AG04450 (cell line): ENCODE measurements around the gene TMPRSS9. TPM values are rescaled to one million over a fixed set of nuclear protein-coding genes. Genes with fewer than 3 reads are reported as not detected.

Source experiments
- CTCF ChIA-PET: fragments of 300-600, 350-600 bp; formaldehyde crosslinking; extraction: SDS; loops from one replicate; lab custom pipeline; 2022; ENCODE audit warnings: antibody characterized with exemption, inconsistent platforms; lab: Charles Lee
- POLR2A ChIA-PET: fragments of 350-600 bp; formaldehyde crosslinking; extraction: SDS; loops from one replicate; lab custom pipeline; 2021; ENCODE audit warnings: antibody characterized with exemption, inconsistent platforms; lab: Yijun Ruan, JAX
- DNase-seq: peaks from one replicate; pipeline ENCODE4 v3.0.0-alpha.2; 2011; ENCODE audit warnings: low read depth, low spot score
- H3K27ac ChIP-seq: one replicate; pipeline ENCODE4 v1.5.1; 2012; ENCODE audit warnings: low read depth, low read length, control low read depth
- H3K27me3 ChIP-seq: one replicate; pipeline ENCODE4 v1.6.0; 2012; ENCODE audit warnings: low read length; ENCODE audit not compliant: control insufficient read depth, insufficient read depth
- H3K4me3 ChIP-seq: 2 replicates; pipeline ENCODE4 v1.5.1; 2011; ENCODE audit warnings: mild to moderate bottlenecking, low read depth, low read length, control low read depth
- H3K9me3 ChIP-seq: 2 replicates; pipeline ENCODE4 v1.5.1; 2012; ENCODE audit warnings: low read length; ENCODE audit not compliant: control insufficient read depth, insufficient read depth
- polyA plus RNA-seq: library from polyadenylated mRNA; depleted of rRNA; stranded (reverse); fragments of >200 nt; gene quantifications from 2 replicates; pipeline ENCODE4 v1.2.3, GENCODE V29; 2011
- TF ChIP-seq, protein P1 (sequence below): IDR thresholded peaks from 2 replicates; pipeline ENCODE4 v1.5.1; 2011; ENCODE audit warnings: low read depth, low read length, control low read depth, inconsistent platforms

TMPRSS9 gene
- polyA plus RNA-seq, 1 experiment = not detected

DNA sequence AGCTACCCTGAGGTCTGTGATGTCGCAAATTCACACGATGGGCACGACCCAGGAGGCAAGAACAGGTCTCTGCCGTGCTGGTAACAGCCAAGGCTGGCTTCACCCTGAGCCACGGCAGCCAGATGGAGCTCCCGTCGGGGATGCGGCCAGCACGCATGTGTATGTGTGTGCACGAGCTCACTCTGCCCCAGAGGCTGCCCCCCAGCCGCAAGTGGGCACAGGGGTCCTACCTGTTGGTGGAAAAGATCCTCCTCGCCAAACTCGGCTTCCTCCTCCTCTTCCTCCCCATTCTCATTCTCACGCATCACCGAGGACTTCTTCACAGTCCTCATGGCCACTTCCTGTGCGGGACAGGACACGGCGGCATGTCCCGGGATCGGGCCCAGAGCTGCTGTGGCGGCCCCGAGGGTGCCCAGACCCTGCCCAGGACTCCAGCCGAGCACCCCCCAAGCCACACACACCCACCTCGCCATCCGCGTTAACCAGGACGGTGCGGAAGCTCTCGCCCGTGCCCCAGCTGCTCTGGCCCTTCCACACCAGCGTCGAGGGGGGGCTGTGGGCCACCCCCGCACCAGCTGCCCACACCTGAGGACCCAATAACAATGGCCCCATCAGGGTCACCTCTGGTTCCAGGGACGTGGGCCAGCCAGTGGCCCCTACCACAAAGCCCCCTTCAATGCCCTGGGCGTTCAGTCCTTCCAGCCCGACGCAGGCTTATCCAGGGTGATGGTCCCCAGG is 71.4 kb downstream of the TMPRSS9 start:
- TF ChIP-seq, protein P1, sequence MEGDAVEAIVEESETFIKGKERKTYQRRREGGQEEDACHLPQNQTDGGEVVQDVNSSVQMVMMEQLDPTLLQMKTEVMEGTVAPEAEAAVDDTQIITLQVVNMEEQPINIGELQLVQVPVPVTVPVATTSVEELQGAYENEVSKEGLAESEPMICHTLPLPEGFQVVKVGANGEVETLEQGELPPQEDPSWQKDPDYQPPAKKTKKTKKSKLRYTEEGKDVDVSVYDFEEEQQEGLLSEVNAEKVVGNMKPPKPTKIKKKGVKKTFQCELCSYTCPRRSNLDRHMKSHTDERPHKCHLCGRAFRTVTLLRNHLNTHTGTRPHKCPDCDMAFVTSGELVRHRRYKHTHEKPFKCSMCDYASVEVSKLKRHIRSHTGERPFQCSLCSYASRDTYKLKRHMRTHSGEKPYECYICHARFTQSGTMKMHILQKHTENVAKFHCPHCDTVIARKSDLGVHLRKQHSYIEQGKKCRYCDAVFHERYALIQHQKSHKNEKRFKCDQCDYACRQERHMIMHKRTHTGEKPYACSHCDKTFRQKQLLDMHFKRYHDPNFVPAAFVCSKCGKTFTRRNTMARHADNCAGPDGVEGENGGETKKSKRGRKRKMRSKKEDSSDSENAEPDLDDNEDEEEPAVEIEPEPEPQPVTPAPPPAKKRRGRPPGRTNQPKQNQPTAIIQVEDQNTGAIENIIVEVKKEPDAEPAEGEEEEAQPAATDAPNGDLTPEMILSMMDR = no peak
- H3K27ac ChIP-seq = no peak overlapping the region
- H3K4me3 ChIP-seq = no peak overlapping the region
- DNase-seq = no peak
- POLR2A ChIA-PET = interaction anchor here (0.6 to 1.0 kb wide), 2 partner anchors 16 to 45 kb away, joined by 3 read pairs; no protein-coding TSS in a partner anchor
- CTCF ChIA-PET = no interaction called here
- no peaks in the 10 kb centered on the region; the same call in 1 of the 2 replicates for H3K9me3 ChIP-seq
- H3K27me3 ChIP-seq = no peaks in the 10 kb centered on the region

DNA sequence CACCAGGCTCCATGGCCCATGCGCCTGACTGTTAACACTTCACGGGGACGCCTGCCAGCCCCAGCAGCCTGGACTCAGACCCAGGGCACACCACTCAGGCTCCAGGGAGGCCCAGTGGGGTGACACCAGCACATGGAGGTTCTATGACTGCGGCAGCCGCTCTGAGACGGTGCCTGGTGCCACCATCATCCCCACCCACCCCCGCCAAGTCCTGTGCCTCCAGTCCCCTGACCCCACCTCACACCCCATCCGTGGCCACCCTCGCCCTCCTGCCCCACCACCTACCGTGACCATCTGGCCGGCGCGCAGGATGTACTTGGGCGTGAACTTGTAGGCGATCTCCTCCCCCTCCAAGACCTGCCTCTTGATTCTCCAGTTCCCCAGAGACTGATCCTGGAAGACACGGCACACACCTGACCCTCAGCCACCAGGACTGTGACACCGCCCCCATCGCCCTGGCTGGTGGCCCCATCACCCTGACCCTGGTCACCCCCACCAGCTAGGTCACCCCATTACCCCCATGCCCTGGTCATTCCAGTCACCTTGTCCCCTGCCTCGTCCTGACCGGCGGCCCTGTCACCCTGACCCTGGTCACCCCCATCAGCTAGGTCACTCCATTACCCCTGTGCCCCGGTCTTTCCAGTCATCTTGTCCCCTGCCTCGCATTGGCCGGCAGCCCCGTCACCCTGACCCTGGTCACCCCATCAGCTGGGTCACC is 72.2 kb downstream of the TMPRSS9 start:
- no peaks in the 10 kb centered on the region for H3K27me3 ChIP-seq
- DNase-seq = no peak
- ChIA-PET POLR2A (no interaction called here), CTCF (interaction anchor here (0.6 kb wide), 2 partner anchors 260 to 276 kb away, joined by 3 to 4 read pairs; no protein-coding TSS in a partner anchor)
- H3K9me3 ChIP-seq = no peaks in the 10 kb centered on the region; the same call in 1 of the 2 replicates
- TF ChIP-seq, protein P1 = no peak
- no peak overlapping the region for H3K4me3 ChIP-seq
- no peak overlapping the region for H3K27ac ChIP-seq

DNA sequence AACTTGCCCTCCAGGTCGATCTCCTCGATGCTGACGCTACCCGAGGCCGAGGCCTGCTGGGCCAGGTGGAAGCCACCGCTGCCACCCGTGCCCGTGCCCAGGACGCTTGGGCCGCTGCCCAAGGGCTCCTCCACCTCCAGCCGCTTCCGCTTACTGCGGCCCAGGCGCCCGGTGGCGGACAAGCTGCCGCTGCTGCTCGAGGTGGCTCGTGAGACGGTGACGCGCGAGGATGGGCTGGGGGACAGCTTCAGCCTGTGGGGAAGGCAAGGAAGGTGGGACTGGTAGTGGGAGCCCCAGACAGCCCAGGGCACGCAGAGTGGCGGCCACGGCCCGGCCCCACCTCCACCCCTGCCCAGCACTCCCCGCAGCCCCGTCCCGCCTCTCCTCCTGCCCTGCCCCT is 73.8 kb downstream of the TMPRSS9 start:
- no peaks in the 10 kb centered on the region for H3K27me3 ChIP-seq
- TF ChIP-seq, protein P1 = no peak
- no peaks in the 10 kb centered on the region; the same call in 1 of the 2 replicates for H3K9me3 ChIP-seq
- no peak overlapping the region for H3K27ac ChIP-seq
- CTCF ChIA-PET = no interaction called here
- POLR2A ChIA-PET = no interaction called here
- no peak overlapping the region for H3K4me3 ChIP-seq
- no peak for DNase-seq

DNA sequence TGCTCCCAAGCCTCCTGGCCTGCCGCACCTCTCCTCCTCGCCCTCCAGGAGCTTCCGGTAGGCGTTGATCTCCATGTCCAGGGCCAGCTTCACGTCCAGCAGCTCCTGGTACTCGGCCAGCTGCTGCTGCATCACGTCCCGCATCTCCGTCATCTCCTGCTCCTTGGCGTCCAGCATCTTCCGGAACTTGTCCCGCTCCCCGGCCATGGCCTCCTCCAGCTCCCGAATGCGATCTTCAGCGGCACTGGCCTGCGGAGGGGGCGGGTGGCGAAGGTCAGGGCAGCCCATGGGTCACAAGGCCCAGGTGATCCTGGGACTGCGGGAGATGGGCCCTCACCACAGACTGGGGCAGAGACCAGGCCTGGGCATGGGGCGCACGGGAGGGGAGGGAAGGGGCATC is 74.2 kb downstream of the TMPRSS9 start:
- no peak overlapping the region for H3K27ac ChIP-seq
- TF ChIP-seq, protein P1 = no peak
- CTCF ChIA-PET = no interaction called here
- DNase-seq = no peak
- no peak overlapping the region for H3K4me3 ChIP-seq
- H3K27me3 ChIP-seq = no peaks in the 10 kb centered on the region
- H3K9me3 ChIP-seq = no peaks in the 10 kb centered on the region; the same call in 1 of the 2 replicates
- POLR2A ChIA-PET = no interaction called here

DNA sequence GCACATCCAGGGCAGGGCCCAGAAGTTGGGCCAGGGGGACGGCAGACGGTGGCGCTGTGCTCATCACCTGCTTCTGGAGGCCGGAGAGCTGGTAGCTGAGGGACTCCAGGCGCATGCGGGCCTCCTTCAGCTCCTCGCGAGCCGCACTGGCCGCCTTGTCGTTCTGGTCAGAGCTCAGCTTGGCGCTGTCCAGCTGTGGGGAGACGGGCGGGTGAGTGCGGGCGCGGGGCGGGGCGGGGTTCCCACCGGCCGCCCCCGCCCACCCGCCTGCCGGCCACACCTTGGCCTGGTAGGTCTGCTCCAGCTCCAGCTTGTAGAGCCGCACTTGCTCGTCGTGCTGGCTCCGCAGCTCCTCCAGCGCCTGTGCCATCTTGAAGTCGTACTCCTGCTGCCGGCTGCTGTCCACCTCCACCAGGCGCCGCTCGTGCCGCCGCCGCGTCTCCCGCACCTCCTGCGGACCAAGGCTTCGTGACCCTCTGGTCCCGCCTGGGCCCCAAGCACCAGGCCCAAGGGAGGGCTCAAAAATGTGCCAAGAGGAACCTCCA is 74.7 kb downstream of the TMPRSS9 start:
- POLR2A ChIA-PET = no interaction called here
- H3K27ac ChIP-seq = no peak overlapping the region
- TF ChIP-seq, protein P1 = no peak
- H3K27me3 ChIP-seq = no peaks in the 10 kb centered on the region
- H3K4me3 ChIP-seq = no peak overlapping the region
- DNase-seq = no peak
- CTCF ChIA-PET = no interaction called here
- H3K9me3 ChIP-seq = no peaks in the 10 kb centered on the region; the same call in 1 of the 2 replicates
